Measurements from ENCODE around the gene STON2. TPM values are rescaled to one million over a fixed set of nuclear protein-coding genes. Genes with fewer than 3 reads are reported as not detected.
A peak's percentile ranks its signal among the peaks of the same experiment; 100 is the strongest.

Gene STON2
- total and polyA plus RNA-seq, 2 of the 13 experiments (the other 11 are each of a cell fraction or from before 2014, with no cell fraction given) = 2.1 to 11.0 TPM

- no peaks in the 10 kb centered on the region for H3K9me3 ChIP-seq (ENCODE audit: low read length)
- no peaks in the 10 kb centered on the region for H3K36me3 ChIP-seq (replicated peaks in 1 of 2; ENCODE audit: control insufficient read depth in 1 of 2, insufficient read depth in 2 of 2, low read length in 2 of 2)
- intact Hi-C loops (cut with micrococcal nuclease; ENCODE audit: unreplicated experiment) = no loop called here
- H3K79me2 ChIP-seq (ENCODE audit: insufficient read depth, low read length) = no peaks in the 10 kb centered on the region
- H3K27ac ChIP-seq (ENCODE audit: extremely low read length, insufficient read depth, low read length) = peak overlapping the region; percentile 91
- no peak overlapping the region for H3K4me3 ChIP-seq (replicated peaks in 1 of 3; ENCODE audit: insufficient read depth in 1 of 3, low read depth in 2 of 3, low read length in 3 of 3)
- CTCF ChIA-PET (ENCODE audit: low intra/inter-chr PET ratio, low total read pairs) = no interaction called here
- BruUV-seq (replicated peaks) = no TSS peak
- H2AFZ ChIP-seq (ENCODE audit: low read length) = no peak overlapping the region
- POLR2A ChIA-PET = interaction anchor here (1.9 kb wide), 1 partner anchor 86 kb away, joined by 8 read pairs; no protein-coding TSS in a partner anchor
- no peak overlapping the region for H3K4me2 ChIP-seq (ENCODE audit: low read depth, low read length)
- no peaks in the 10 kb centered on the region for H4K20me1 ChIP-seq (ENCODE audit: insufficient read depth, low read length)
- peaks cover 39% of the 10 kb centered on the region for H3K4me1 ChIP-seq (ENCODE audit: insufficient read depth, low read length)
- ATAC-seq (no peak), FAIRE-seq (no peak), DNase-seq (ENCODE audit: low spot score) (no peak)
- 99% methylated on average over 4 of the region's 4 CpGs for WGBS (ENCODE audit: low lambda C conversion rate)
- in situ Hi-C loops (cut with HindIII; ENCODE audit: extremely low pct_ligation_motif_present, low pct_unique_long_range_greater_than_20kb) = no loop called here
- TF ChIP-seq ZNF430 (CRISPR knock-in tag; IDR thresholded peaks at IDR 0.05) (no peak), ZUFSP (CRISPR knock-in tag; IDR thresholded peaks at IDR 0.05; ENCODE audit: borderline replicate concordance) (no peak), HIVEP1 (CRISPR knock-in tag; IDR thresholded peaks at IDR 0.05) (no peak), IKZF1 (IDR thresholded peaks at IDR 0.05) (no peak), EHMT2 (IDR thresholded peaks at IDR 0.05; ENCODE audit: borderline replicate concordance, low read depth, low read length) (no peak), SRSF1 (optimal IDR thresholded peaks at IDR 0.05; ENCODE audit: low read depth, low read length) (no peak), ZNF251 (CRISPR knock-in tag; IDR thresholded peaks at IDR 0.05) (no peak), SPEN (CRISPR knock-in tag; IDR thresholded peaks at IDR 0.05; ENCODE audit: low read depth) (no peak), MIER2 (CRISPR knock-in tag; IDR thresholded peaks at IDR 0.05) (no peak)
- TF ChIP-seq, protein P1, sequence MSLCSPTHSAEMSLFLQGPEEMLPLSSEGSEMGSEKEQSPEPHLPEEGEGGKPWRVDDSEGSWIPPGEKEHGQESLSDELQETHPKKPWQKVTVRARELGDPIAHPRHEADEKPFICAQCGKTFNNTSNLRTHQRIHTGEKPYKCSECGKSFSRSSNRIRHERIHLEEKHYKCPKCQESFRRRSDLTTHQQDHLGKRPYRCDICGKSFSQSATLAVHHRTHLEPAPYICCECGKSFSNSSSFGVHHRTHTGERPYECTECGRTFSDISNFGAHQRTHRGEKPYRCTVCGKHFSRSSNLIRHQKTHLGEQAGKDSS (CRISPR knock-in tag; IDR thresholded peaks at IDR 0.05; ENCODE audit: borderline replicate concordance, low read depth) = no peak
- TF ChIP-seq, protein P2, sequence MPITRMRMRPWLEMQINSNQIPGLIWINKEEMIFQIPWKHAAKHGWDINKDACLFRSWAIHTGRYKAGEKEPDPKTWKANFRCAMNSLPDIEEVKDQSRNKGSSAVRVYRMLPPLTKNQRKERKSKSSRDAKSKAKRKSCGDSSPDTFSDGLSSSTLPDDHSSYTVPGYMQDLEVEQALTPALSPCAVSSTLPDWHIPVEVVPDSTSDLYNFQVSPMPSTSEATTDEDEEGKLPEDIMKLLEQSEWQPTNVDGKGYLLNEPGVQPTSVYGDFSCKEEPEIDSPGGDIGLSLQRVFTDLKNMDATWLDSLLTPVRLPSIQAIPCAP (CRISPR knock-in tag; IDR thresholded peaks at IDR 0.05; ENCODE audit: low read depth) = no peak
- no peak overlapping the region for H3K9ac ChIP-seq (ENCODE audit: insufficient read depth, low read depth, low read length)
- H3K27me3 ChIP-seq (ENCODE audit: control insufficient read depth in 1 of 2, insufficient read depth in 2 of 2, low read length in 2 of 2) = no peaks in the 10 kb centered on the region; a peak in 1 of 5 replicates
These were observed 95.1 kb downstream of the STON2 start for GRCh38 chr14:81305065-81305464.
